Activated T-helper 1 cell treated with anti-CD3 and anti-CD28 coated beads, Interleukin-12 subunit alpha, Interleukin-12 subunit beta, Interleukin-2, Interleukin-4 antibody, amounts not matched to agents 30 ng/mL and 10 ng/mL and 1 ng/mL, durations not matched to agents 14 hours and 24 hours and 36 hours (primary cell): ENCODE results near the gene DIP2B. TPM values are rescaled to one million over a fixed set of nuclear protein-coding genes. Genes with fewer than 3 reads are reported as not detected.
"Not testable (repeated sequence)": the region's sequence is repeated elsewhere in the genome, so short reads cannot be mapped to it uniquely, and the experiment has no call there.

Experiments
- DNase-seq: peaks from one replicate; pipeline ENCODE4 v3.0.0; 2021; ENCODE audit warnings: low spot score
- H3K27ac Mint-ChIP-seq: one replicate; pipeline ENCODE4 v1.8.0; 2021; ENCODE audit warnings: mild to moderate bottlenecking, mixed read lengths
- H3K27me3 Mint-ChIP-seq: one replicate; pipeline ENCODE4 v1.8.0; 2022; ENCODE audit warnings: mild to moderate bottlenecking, moderate library complexity, mixed read lengths; ENCODE audit not compliant: insufficient read depth
- H3K36me3 Mint-ChIP-seq: one replicate; pipeline ENCODE4 v1.8.0; 2021; ENCODE audit warnings: low read depth, mixed read lengths
- H3K4me1 Mint-ChIP-seq: one replicate; pipeline ENCODE4 v1.8.0; 2021; ENCODE audit warnings: low read depth, mixed read lengths
- H3K4me3 Mint-ChIP-seq: one replicate; pipeline ENCODE4 v1.8.0; 2021; ENCODE audit warnings: mild to moderate bottlenecking, moderate library complexity, mixed read lengths
- H3K9me3 Mint-ChIP-seq: one replicate; pipeline ENCODE4 v1.8.0; 2021; ENCODE audit warnings: mixed read lengths
- intact Hi-C: fragments of 100-400 bp; cut with micrococcal nuclease; formaldehyde crosslinking; loops from one replicate; pipeline ENCODE4 v1.15.1; 2024
- total RNA-seq: library from RNA; stranded (reverse); gene quantifications from 2 replicates; pipeline ENCODE4 v1.2.3, GENCODE V29; 2022

The DIP2B gene
- total RNA-seq, 1 donor from 2014 or later: 27.6 TPM

GRCh38 chr12:50507474-50507838 lies 2.7 kb downstream of the DIP2B start:
- no peak for DNase-seq
- H3K36me3 Mint-ChIP-seq: peaks cover 5% of the 10 kb centered on the region
- peaks cover 2% of the 10 kb centered on the region for H3K27me3 Mint-ChIP-seq
- intact Hi-C loops: loop anchor here (10.0 kb wide), 3 partner anchors 257 to 817 kb away; partner anchors contain the start of genes ATF1 and BIN2
- peaks cover 53% of the 10 kb centered on the region for H3K4me1 Mint-ChIP-seq
- H3K4me3 Mint-ChIP-seq: peak overlapping the region; percentile 95
- peak overlapping the region; percentile 34 for H3K27ac Mint-ChIP-seq
- H3K9me3 Mint-ChIP-seq: no peaks in the 10 kb centered on the region

- Mint-ChIP-seq H3K4me1 (peaks cover 54% of the 10 kb centered on the region), H3K36me3 (peaks cover 5% of the 10 kb centered on the region), H3K27ac (peak overlapping the region; percentile 78), H3K4me3 (peak overlapping the region; percentile 95), H3K27me3 (peaks cover 2% of the 10 kb centered on the region), H3K9me3 (no peaks in the 10 kb centered on the region)
- intact Hi-C loops: loop anchor here (1.0 to 10.0 kb wide), 5 partner anchors 34 to 817 kb away; partner anchors contain the start of genes ATF1 and BIN2
- DNase-seq: no peak
Observed at GRCh38 chr12:50507930-50508329, 3.1 kb downstream of the DIP2B start.

GRCh38 chr12:50508414-50508813 lies 3.6 kb downstream of the DIP2B start:
- DNase-seq: no peak
- H3K27ac Mint-ChIP-seq: peak overlapping the region; percentile 78
- H3K9me3 Mint-ChIP-seq: no peaks in the 10 kb centered on the region
- H3K4me1 Mint-ChIP-seq: peaks cover 59% of the 10 kb centered on the region
- intact Hi-C loops: loop anchor here (1.0 to 10.0 kb wide), 5 partner anchors 34 to 816 kb away; partner anchors contain the start of genes ATF1 and BIN2
- H3K27me3 Mint-ChIP-seq: peaks cover 2% of the 10 kb centered on the region
- H3K4me3 Mint-ChIP-seq: peak overlapping the region; percentile 95
- peaks cover 5% of the 10 kb centered on the region for H3K36me3 Mint-ChIP-seq

GRCh38 chr12:50508970-50509663 lies 4.3 kb downstream of the DIP2B start:
- Mint-ChIP-seq H3K36me3 (peaks cover 5% of the 10 kb centered on the region), H3K9me3 (no peaks in the 10 kb centered on the region), H3K4me3 (peak overlapping the region; percentile 95), H3K27ac (peak overlapping the region; percentile 78), H3K4me1 (peaks cover 62% of the 10 kb centered on the region), H3K27me3 (peaks cover 2% of the 10 kb centered on the region)
- intact Hi-C loops: loop anchor here (1.0 to 10.0 kb wide), 6 partner anchors 8 to 816 kb away; partner anchors contain the start of genes ATF1 and BIN2
- no peak for DNase-seq

GRCh38 chr12:50514526-50515276 lies 9.9 kb downstream of the DIP2B start:
- Mint-ChIP-seq H3K27me3 (no peaks in the 10 kb centered on the region), H3K36me3 (peaks cover 6% of the 10 kb centered on the region), H3K4me1 (peaks cover 35% of the 10 kb centered on the region), H3K4me3 (peak overlapping the region; percentile 65), H3K9me3 (no peaks in the 10 kb centered on the region), H3K27ac (peak overlapping the region; percentile 73)
- no peak for DNase-seq
- intact Hi-C loops: loop anchor here (5.0 kb wide), 1 partner anchor 508 kb away; no protein-coding TSS in a partner anchor

GRCh38 chr12:50515587-50515986 lies 10.8 kb downstream of the DIP2B start:
- no peaks in the 10 kb centered on the region for H3K9me3 Mint-ChIP-seq
- peak overlapping the region; percentile 73 for H3K27ac Mint-ChIP-seq
- no peaks in the 10 kb centered on the region for H3K27me3 Mint-ChIP-seq
- H3K4me3 Mint-ChIP-seq: peak overlapping the region; percentile 19
- DNase-seq: no peak
- peaks cover 6% of the 10 kb centered on the region for H3K36me3 Mint-ChIP-seq
- intact Hi-C loops: loop anchor here (5.0 kb wide), 1 partner anchor 507 kb away; no protein-coding TSS in a partner anchor
- peaks cover 31% of the 10 kb centered on the region for H3K4me1 Mint-ChIP-seq

GRCh38 chr12:50517421-50518048 lies 12.8 kb downstream of the DIP2B start:
- no peaks in the 10 kb centered on the region for H3K9me3 Mint-ChIP-seq

GRCh38 chr12:50518090-50518489 lies 13.3 kb downstream of the DIP2B start:
- Mint-ChIP-seq H3K27ac (no peak overlapping the region), H3K4me3 (no peak overlapping the region), H3K4me1 (peaks cover 28% of the 10 kb centered on the region), H3K27me3 (no peaks in the 10 kb centered on the region), H3K9me3 (no peaks in the 10 kb centered on the region), H3K36me3 (peaks cover 10% of the 10 kb centered on the region)
- intact Hi-C loops: loop anchor here (5.0 kb wide), 1 partner anchor 504 kb away; no protein-coding TSS in a partner anchor
- DNase-seq: no peak

More at GRCh38 chr12:50517421-50518048, 12.8 kb downstream of the DIP2B start:
- Mint-ChIP-seq H3K27ac (no peak overlapping the region), H3K4me1 (peaks cover 31% of the 10 kb centered on the region), H3K27me3 (no peaks in the 10 kb centered on the region), H3K4me3 (no peak overlapping the region), H3K36me3 (peaks cover 9% of the 10 kb centered on the region)
- DNase-seq: no peak
- intact Hi-C loops: loop anchor here (1.0 to 5.0 kb wide), 6 partner anchors 8 to 505 kb away; no protein-coding TSS in a partner anchor

GRCh38 chr12:50519353-50519752 lies 14.6 kb downstream of the DIP2B start:
- H3K9me3 Mint-ChIP-seq: no peaks in the 10 kb centered on the region
- intact Hi-C loops: loop anchor here (5.0 kb wide), 1 partner anchor 503 kb away; no protein-coding TSS in a partner anchor
- H3K36me3 Mint-ChIP-seq: peaks cover 15% of the 10 kb centered on the region
- H3K4me3 Mint-ChIP-seq: no peak overlapping the region
- H3K4me1 Mint-ChIP-seq: peaks cover 27% of the 10 kb centered on the region
- no peak for DNase-seq
- peak overlapping the region; percentile 88 for H3K27ac Mint-ChIP-seq
- peaks cover 2% of the 10 kb centered on the region for H3K27me3 Mint-ChIP-seq

- peaks cover 2% of the 10 kb centered on the region for H3K27me3 Mint-ChIP-seq
- peak overlapping the region; percentile 71 for H3K4me3 Mint-ChIP-seq
- H3K36me3 Mint-ChIP-seq: peaks cover 16% of the 10 kb centered on the region
- DNase-seq: no peak
- H3K4me1 Mint-ChIP-seq: peaks cover 23% of the 10 kb centered on the region
- peak overlapping the region; percentile 88 for H3K27ac Mint-ChIP-seq
- no peaks in the 10 kb centered on the region for H3K9me3 Mint-ChIP-seq
- intact Hi-C loops: no loop called here
Observed at GRCh38 chr12:50520416-50521207, 15.8 kb downstream of the DIP2B start.

- Mint-ChIP-seq H3K36me3 (peaks cover 24% of the 10 kb centered on the region), H3K4me1 (peaks cover 24% of the 10 kb centered on the region)
- intact Hi-C loops, H3K27ac Mint-ChIP-seq, H3K9me3 Mint-ChIP-seq, H3K4me3 Mint-ChIP-seq, H3K27me3 Mint-ChIP-seq, DNase-seq: not testable (repeated sequence)
Observed at GRCh38 chr12:50521781-50522180, 17.0 kb downstream of the DIP2B start.

GRCh38 chr12:50523772-50524171 lies 19.0 kb downstream of the DIP2B start:
- intact Hi-C loops: no loop called here
- peaks cover 2% of the 10 kb centered on the region for H3K27me3 Mint-ChIP-seq
- H3K4me1 Mint-ChIP-seq: peaks cover 30% of the 10 kb centered on the region
- DNase-seq: no peak
- no peak overlapping the region for H3K4me3 Mint-ChIP-seq
- no peaks in the 10 kb centered on the region for H3K9me3 Mint-ChIP-seq
- peaks cover 26% of the 10 kb centered on the region for H3K36me3 Mint-ChIP-seq
- no peak overlapping the region for H3K27ac Mint-ChIP-seq
